CD1c-positive myeloid dendritic cell (primary cell): Measurements from ENCODE around the gene RAB3GAP1.
"Not testable (repeated sequence)": the region's sequence is repeated elsewhere in the genome, so short reads cannot be mapped to it uniquely, and the experiment has no call there.

ENCODE experiments used
- DNase-seq: peaks from one replicate; pipeline ENCODE4 v3.0.0-alpha.2; 2016; ENCODE audit errors: extremely low spot score

RAB3GAP1 gene

GRCh38 chr2:135105513-135106316 is 53.6 kb downstream of the RAB3GAP1 start:
- not testable (repeated sequence) for DNase-seq

GRCh38 chr2:135113322-135113721 is 61.2 kb downstream of the RAB3GAP1 start:
- DNase-seq, result no peak

- no peak for DNase-seq
Measured at GRCh38 chr2:135119582-135119981, 67.5 kb downstream of the RAB3GAP1 start.

DNA sequence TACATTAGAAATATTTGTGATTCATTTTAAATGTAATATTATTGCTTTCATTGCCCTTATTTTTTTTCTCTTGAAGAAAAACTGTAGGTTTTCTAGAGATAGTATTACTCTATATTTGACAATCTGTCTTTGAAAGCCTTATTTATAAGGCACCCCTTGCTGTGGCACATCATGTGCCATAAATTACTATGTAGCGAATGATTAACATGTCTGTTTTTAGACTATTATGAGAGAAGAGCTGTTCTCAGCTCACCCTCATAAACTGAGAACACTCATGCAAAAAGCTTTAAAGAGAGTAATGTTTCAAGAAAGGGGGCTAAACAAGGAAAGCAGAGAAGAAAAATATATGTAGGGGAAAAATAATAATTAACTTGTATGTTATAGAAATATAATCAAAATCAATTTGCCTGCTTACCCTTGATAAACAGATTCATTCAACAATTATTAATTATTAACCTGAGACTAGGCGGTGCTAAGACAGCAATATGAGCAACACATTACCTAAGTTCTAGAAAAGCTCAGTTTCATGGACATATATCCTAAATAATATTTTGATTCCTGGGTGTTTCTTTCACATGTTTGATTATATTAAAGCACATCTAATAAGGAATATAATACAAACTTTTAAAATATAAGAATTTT is 69.0 kb downstream of the RAB3GAP1 start:
- no peak for DNase-seq

DNA sequence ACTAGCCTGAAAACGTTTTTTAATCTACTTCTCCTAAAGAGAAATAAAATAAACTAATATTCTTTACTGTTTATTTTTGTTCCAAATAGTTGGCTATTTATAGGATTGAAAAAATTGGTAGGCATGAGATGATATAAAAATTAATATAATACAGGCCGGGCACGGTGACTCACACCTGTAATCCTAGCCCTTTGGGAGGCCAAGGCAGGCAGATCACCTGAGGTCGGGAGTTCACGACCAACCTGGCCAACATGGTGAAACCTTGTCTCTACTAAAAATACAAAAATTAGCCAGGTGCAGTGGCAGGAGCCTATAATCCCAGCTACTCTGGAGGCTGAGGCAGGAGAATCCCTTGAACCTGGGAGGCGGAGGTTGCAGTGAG is 69.6 kb downstream of the RAB3GAP1 start:
- not testable (repeated sequence) for DNase-seq

- DNase-seq, result no peak
Measured at GRCh38 chr2:135124924-135125886, 73.1 kb downstream of the RAB3GAP1 start.

DNA sequence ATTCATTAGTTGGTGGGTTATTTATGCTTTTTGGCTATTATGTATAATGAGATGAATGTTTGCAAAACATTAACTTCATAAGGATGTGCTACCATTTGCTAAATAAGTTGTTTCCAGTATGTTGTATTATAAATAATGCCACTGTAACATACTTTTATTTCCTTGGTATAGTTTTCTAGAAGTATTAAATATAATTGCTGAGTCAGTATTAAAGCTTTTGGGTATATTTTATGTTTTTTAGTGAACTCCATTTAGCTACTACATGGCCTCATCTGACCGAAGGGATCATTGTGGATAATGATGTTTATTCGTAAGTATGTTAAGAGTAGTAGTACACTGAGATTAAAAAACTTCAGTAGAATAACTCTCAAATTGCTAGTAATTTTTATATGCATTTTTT is 73.8 kb downstream of the RAB3GAP1 start:
- no peak for DNase-seq

DNA sequence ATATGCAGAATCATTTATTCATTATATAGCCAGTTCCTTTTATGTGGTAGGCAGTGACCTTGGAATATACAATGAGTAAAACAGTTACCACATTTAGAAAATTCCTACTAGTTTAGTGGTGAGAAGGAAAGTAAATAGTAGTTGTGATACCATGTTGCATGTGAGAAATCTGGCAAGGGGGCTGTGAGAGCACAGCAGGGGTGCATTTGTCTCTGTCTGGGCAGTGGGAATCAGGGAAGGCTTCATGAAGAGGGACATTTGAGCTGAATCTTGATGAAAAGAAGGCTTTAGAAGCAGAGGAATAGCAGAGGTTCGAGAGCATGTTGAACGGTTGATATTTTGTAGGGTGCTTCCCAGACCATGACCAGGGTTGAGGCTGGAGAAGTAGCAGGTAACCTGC is 78.7 kb downstream of the RAB3GAP1 start:
- DNase-seq, result no peak

DNA sequence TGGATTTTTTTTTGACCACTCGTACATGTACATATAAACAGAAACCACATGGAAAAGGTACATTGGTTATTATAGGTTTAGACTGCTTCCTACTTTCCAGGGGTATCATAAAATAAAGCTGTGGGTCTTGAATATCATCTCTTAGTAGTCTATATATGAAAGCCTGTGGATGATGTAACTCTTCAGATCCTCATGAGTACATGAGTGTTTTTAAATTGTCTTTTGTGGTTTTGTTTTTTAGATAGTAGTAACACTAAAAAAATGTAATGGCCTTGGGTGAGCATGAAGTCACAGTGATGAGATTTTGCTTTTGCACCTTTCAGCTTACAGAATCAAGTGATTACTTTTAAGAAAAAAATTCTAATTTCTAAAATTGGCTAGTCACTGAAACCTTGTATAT is 80.2 kb downstream of the RAB3GAP1 start:
- no peak for DNase-seq

GRCh38 chr2:135140606-135141005 is 88.5 kb downstream of the RAB3GAP1 start:
- DNase-seq, result no peak

DNA sequence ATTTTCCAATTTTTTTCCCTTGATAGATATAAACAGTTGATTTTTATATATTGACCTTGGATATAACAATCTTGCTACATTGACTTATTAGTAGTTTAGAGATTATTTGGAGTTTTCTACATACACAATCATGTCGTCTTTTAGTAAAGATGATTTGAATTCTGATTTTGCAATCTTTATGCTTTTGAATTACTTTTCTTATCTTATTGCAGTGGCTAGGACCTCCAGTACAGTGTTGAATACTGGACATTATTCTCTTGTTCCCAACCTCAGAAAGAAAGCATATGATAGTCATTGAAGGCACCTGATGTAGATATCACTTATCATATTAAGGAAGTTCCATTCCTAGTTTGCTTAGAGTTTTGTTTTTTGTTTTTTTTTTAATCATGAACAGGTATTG is 90.2 kb downstream of the RAB3GAP1 start:
- DNase-seq, result no peak

- no peak for DNase-seq
Measured at GRCh38 chr2:135144343-135144742, 92.3 kb downstream of the RAB3GAP1 start.

- DNase-seq, result no peak
Measured at GRCh38 chr2:135149251-135149650, 97.2 kb downstream of the RAB3GAP1 start.

GRCh38 chr2:135150725-135151124 is 98.6 kb downstream of the RAB3GAP1 start:
- no peak for DNase-seq

GRCh38 chr2:135151615-135152014 is 99.5 kb downstream of the RAB3GAP1 start:
- DNase-seq, result no peak

- no peak for DNase-seq
Measured at GRCh38 chr2:135152361-135152760, 100.3 kb downstream of the RAB3GAP1 start.

DNA sequence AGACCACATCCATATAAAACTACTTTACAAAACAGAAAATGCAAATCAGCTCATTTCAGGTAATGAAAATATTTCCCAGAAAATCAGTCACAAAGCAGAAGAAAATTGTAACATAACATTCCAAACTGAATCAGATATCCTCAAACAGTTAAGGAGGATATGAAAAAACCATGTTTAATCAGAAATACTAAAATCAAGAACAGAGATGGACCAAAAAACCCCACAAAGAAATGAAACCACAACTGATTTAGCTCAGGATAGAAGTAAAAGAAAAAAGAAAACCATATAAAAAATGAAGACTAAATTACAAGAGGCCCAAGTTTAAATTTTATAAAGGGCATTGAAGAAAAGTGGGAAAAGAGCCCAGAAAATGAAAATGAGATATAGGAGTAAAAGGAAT is 102.9 kb downstream of the RAB3GAP1 start:
- no peak for DNase-seq

GRCh38 chr2:135157856-135158255 is 105.8 kb downstream of the RAB3GAP1 start:
- DNase-seq, result no peak

- no peak for DNase-seq
Measured at GRCh38 chr2:135159191-135159590, 107.1 kb downstream of the RAB3GAP1 start.

GRCh38 chr2:135162377-135162776 is 110.3 kb downstream of the RAB3GAP1 start:
- DNase-seq, result no peak

DNA sequence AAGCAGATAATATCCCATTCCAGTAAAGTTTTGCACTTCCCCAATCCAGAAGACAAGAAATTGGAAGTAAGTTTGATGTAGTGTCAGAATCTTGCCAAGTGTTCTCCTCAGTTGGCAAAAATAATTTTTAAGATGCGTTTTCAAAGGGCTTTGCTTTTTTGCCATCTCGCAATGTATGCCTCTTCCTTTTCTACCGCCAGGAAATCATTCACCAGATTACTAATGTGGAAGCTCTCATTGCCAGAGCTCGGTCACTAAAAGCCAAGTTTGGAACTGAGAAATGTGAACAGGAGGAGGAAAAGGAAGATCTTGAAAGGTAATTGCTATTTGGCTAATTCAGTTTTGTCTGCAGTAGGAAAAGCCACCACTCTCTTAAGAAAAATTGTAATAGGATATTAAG is 110.7 kb downstream of the RAB3GAP1 start:
- no peak for DNase-seq

DNA sequence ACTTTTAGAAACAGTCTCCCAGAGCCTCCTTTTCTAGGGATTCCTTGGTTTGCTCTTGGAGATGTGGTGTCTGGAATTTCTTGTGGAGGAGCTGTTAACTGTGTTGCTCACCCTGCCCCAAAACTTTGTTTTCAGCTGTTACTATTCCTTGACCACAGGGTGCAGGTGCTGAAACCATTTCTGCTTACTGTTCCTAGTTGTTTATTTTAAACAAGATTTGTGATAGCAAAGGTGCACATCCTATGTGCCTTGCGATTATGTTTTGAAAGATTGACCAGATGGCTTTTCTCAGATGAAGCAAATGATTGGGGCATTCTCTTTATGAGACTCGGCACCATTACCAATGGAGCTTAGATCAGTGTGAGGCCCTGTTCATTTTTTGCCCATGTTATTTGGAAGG is 111.2 kb downstream of the RAB3GAP1 start:
- DNase-seq, result no peak
